GM13977 (cell line): Measurements from ENCODE around the gene EPN2.

Experiments used
- DNase-seq: peaks from one replicate; pipeline ENCODE4 v3.0.0; 2012; ENCODE audit warnings: low spot score
- in situ Hi-C: fragments of 300-500 bp; cut with MboI; formaldehyde crosslinking; loops from one replicate; pipeline ENCODE4 v1.12.0; 2022; ENCODE audit warnings: low sequenced_read_pairs, low pct_unique_long_range_greater_than_20kb, mixed read lengths, inconsistent platforms; ENCODE audit not compliant: unreplicated experiment
- TF ChIP-seq, protein P1 (sequence below): IDR thresholded peaks from 2 replicates; pipeline ENCODE4 v1.5.1; 2012; ENCODE audit warnings: mild to moderate bottlenecking, control low read depth; ENCODE audit not compliant: insufficient read depth; ENCODE audit errors: extremely low read depth, missing control alignments

EPN2 gene

DNA sequence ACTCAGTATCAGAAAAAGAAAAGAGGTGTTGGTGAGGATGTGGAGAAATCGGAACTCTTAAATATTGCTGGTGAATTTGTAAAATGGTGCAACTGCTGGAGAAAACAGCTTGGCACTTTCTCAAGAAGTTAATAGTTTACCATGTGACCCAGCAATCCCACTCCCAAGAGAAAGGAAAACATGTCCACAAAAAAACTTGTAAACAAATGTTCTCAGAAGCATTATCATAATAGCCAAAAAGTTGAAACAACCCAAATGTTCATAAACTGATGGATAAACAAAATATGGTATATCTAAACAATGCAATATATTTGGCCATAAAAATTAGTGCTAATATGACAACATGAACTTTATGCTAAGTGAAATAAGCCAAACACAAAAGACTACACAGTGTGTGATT lies 138.6 kb downstream of the EPN2 start:
- no peak for DNase-seq
- TF ChIP-seq, protein P1, sequence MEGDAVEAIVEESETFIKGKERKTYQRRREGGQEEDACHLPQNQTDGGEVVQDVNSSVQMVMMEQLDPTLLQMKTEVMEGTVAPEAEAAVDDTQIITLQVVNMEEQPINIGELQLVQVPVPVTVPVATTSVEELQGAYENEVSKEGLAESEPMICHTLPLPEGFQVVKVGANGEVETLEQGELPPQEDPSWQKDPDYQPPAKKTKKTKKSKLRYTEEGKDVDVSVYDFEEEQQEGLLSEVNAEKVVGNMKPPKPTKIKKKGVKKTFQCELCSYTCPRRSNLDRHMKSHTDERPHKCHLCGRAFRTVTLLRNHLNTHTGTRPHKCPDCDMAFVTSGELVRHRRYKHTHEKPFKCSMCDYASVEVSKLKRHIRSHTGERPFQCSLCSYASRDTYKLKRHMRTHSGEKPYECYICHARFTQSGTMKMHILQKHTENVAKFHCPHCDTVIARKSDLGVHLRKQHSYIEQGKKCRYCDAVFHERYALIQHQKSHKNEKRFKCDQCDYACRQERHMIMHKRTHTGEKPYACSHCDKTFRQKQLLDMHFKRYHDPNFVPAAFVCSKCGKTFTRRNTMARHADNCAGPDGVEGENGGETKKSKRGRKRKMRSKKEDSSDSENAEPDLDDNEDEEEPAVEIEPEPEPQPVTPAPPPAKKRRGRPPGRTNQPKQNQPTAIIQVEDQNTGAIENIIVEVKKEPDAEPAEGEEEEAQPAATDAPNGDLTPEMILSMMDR: no peak
- in situ Hi-C loops: no loop called here

DNA sequence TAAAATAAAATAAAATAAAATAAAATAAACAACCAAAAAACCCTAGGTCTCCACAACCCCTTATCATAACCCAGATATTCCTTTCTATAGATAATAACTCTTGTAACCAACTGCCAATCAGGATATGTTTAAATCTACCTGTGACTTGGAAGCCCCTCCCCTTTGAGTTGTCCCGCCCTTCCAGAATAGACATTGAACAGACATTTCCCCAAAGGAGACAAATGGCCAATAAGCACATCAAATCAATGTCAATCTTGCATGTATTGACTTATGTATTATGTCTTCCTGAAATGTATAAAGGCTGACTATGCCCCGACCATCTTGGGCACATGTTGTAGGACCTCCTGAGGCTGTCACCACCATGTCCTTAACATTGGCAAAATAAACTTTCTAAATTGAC lies 139.6 kb downstream of the EPN2 start:
- no peak for DNase-seq
- TF ChIP-seq, protein P1: no peak
- in situ Hi-C loops: no loop called here

- in situ Hi-C loops: no loop called here
- peak; percentile 100 for DNase-seq
- TF ChIP-seq, protein P1: peak; percentile 11
These were observed 140.6 kb downstream of the EPN2 start for GRCh38 chr17:19377602-19378415.

DNA sequence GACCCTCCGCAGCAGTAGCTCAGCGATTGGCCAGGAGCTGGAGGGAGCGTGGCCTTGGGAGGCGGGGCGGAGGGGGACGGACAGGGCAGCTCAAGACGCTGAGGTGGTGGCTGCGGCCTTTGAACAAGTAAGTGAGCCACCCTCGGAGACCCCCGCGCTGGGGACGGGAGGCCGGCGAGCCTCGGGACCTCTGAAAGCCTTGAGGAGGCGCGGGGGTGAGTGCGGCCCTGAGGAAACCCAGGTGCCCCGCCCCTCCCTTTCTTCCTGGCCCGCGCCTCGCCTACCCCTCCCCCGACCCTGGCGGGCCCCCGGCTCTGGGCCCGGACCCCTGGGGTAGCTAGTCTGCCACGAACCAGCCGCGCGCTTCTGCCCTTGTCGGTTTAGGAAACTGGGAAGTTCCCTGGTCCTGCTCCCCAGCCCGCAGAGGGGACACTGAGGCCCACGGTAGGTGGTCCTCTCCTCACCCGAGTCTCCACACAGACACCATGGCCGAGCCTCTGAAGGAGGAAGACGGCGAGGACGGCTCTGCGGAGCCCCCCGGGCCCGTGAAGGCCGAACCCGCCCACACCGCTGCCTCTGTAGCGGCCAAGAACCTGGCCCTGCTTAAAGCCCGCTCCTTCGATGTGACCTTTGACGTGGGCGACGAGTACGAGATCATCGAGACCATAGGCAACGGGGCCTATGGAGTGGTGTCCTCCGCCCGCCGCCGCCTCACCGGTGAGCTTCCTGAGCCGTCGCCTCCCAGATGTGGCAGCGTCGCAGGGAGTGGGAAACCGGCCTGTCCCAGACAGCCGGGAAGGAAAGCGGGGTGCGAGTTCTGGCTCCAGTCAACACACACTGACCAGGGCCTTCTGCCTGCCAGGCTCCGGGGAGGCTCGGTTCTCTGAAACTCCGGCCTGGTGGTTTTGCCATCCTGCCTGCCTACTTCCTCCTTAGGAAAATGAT lies 141.5 kb downstream of the EPN2 start, which contains the start of gene MAPK7:
Gene MAPK7, plus strand, starts transcription at position 83 of the 945 bp plus-strand sequence. Its CDS starts 403 bp downstream, at position 486.
- TF ChIP-seq, protein P1: no peak
- in situ Hi-C loops: no loop called here
- peak; percentile 51 for DNase-seq

DNA sequence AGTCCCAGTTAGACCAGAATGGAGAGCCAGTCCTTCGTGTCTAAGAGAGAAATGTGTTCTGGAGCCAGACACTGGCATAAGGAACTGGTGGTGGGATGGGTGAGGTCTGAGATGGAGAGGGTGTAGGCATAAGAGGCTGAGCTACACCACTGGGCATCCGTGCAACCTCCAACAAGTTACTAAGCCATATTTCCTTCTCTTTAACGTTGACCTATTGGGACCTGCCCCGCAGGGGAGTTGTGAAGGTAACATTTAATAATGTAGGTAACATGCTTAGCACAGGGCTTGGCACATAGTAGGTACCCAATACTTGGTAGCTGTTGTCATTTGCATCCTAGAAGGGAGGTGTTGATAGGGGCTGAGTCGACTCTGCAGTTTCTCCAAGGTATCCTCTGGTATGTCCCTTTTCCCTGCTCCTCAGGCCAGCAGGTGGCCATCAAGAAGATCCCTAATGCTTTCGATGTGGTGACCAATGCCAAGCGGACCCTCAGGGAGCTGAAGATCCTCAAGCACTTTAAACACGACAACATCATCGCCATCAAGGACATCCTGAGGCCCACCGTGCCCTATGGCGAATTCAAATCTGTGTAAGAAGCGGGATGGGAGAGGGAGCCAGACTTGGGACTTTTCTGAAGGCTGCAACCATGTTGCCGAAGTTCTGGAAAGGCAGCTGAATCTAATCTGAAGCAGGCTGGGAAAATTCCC lies 142.3 kb downstream of the EPN2 start:
- TF ChIP-seq, protein P1: no peak
- in situ Hi-C loops: no loop called here
- DNase-seq: no peak
